Endothelial cell of umbilical vein (primary cell): ENCODE results near the gene CLDND1. TPM values are rescaled to one million over a fixed set of nuclear protein-coding genes. Genes with fewer than 3 reads are reported as not detected.

ENCODE experiments used
- BruUV-seq: library from RNA; stranded (reverse); fragments of 400-500 nt; replicated peaks from 2 replicates; lab custom pipeline; 2021; lab: Mats Ljungman, UMichigan
- CTCF ChIA-PET: fragments of 300-600, 350-600 bp; sonication (Branson Sonifier 250); formaldehyde crosslinking; loops from one replicate; lab custom pipeline; 2021; ENCODE audit warnings: antibody characterized with exemption, inconsistent platforms; lab: Charles Lee
- POLR2A ChIA-PET: fragments of 300-600, 350-600 bp; sonication (Branson Sonifier 250); formaldehyde crosslinking; loops from one replicate; lab custom pipeline; 2021; ENCODE audit warnings: antibody characterized with exemption, inconsistent platforms; lab: Charles Lee
- DNase-seq: peaks from one replicate; pipeline ENCODE4 v3.0.0-alpha.2; 2011; ENCODE audit warnings: low read depth, low spot score
- FAIRE-seq: peaks from 2 replicates; lab custom pipeline; 2011; peaks lifted over from hg19 to GRCh38; lab: Jason Lieb, UNC
- H2AFZ ChIP-seq: 2 replicates; pipeline ENCODE4 v1.6.0; 2012; ENCODE audit warnings: low read depth, low read length, control low read depth, inconsistent platforms
- H3K27ac ChIP-seq: 2 replicates; pipeline ENCODE4 v1.5.1; 2011; ENCODE audit warnings: low read depth, mild to moderate bottlenecking, control low read depth, low read length, moderate library complexity; ENCODE audit not compliant: insufficient read depth
- H3K27me3 ChIP-seq, 2 experiments: 2 replicates each; pipeline versions ENCODE4 v1.6.0 to v1.6.1; 2011; ENCODE audit warnings: low read length in 2 of 2, mixed read lengths in 1 of 2; ENCODE audit not compliant: control insufficient read depth in 2 of 2, insufficient read depth in 2 of 2
- H3K36me3 ChIP-seq, 2 experiments: 2 replicates in 1 of 2; 3 replicates in 1 of 2; pipeline ENCODE4 v1.5.1; 2011; ENCODE audit warnings: low read length in 2 of 2, mild to moderate bottlenecking in 1 of 2, moderate library complexity in 1 of 2; ENCODE audit not compliant: control insufficient read depth in 2 of 2, insufficient read depth in 2 of 2; ENCODE audit errors: extremely low read depth in 1 of 2
- H3K4me1 ChIP-seq: 3 replicates; pipeline ENCODE4 v1.5.1; 2011; ENCODE audit warnings: mild to moderate bottlenecking, low read length; ENCODE audit not compliant: control insufficient read depth, insufficient read depth; ENCODE audit errors: extremely low read depth
- H3K4me2 ChIP-seq: 2 replicates; pipeline ENCODE4 v1.6.1; 2011; ENCODE audit warnings: low read length, control low read depth, mixed read lengths; ENCODE audit not compliant: insufficient read depth
- H3K4me3 ChIP-seq, 3 experiments: fragments of 200-600 bp in 1 of 3; sonication (generic), shearing (Covaris generic) in 1 of 3; replicated peaks in 1 of 3; 2 replicates each; pipeline ENCODE4 v1.5.1; 2011 to 2016; ENCODE audit warnings: control low read depth in 3 of 3, low read length in 3 of 3, mild to moderate bottlenecking in 2 of 3, inconsistent platforms in 1 of 3, low read depth in 1 of 3, moderate library complexity in 1 of 3; ENCODE audit not compliant: insufficient read depth in 1 of 3
- H3K79me2 ChIP-seq: 2 replicates; pipeline ENCODE4 v1.6.0; 2012; ENCODE audit warnings: low read length, inconsistent platforms; ENCODE audit not compliant: control insufficient read depth, insufficient read depth
- H3K9ac ChIP-seq: replicated peaks from 2 replicates; pipeline ENCODE3; 2011; ENCODE audit warnings: low read length, control low read depth; ENCODE audit not compliant: insufficient read depth; ENCODE audit errors: extremely low read depth
- H3K9me1 ChIP-seq: replicated peaks from 3 replicates; pipeline ENCODE4 v1.6.0; 2011; ENCODE audit warnings: mild to moderate bottlenecking, low read length; ENCODE audit not compliant: control insufficient read depth, insufficient read depth; ENCODE audit errors: extremely low read depth
- H3K9me3 ChIP-seq: replicated peaks from 2 replicates; pipeline ENCODE4 v1.5.1; 2012; ENCODE audit warnings: low read length, inconsistent platforms; ENCODE audit not compliant: control insufficient read depth, insufficient read depth
- H4K20me1 ChIP-seq: replicated peaks from 2 replicates; pipeline ENCODE3; 2011; ENCODE audit warnings: mild to moderate bottlenecking, low read length; ENCODE audit not compliant: control insufficient read depth, insufficient read depth; ENCODE audit errors: extremely low read depth
- EZH2 ChIP-seq: IDR thresholded peaks from 2 replicates; pipeline ENCODE4 v1.6.1; 2012; ENCODE audit warnings: borderline replicate concordance, low read depth, mild to moderate bottlenecking, moderate library complexity, low read length, inconsistent platforms; ENCODE audit not compliant: severe bottlenecking
- FOS ChIP-seq: IDR thresholded peaks from 2 replicates; pipeline ENCODE4 v1.6.1; 2011; ENCODE audit warnings: mild to moderate bottlenecking, low read length, moderate library complexity, borderline replicate concordance; ENCODE audit not compliant: insufficient read depth
- JUN ChIP-seq: IDR thresholded peaks from 2 replicates; pipeline ENCODE4 v1.6.1; 2011; ENCODE audit warnings: borderline replicate concordance, low read depth; ENCODE audit not compliant: insufficient read length, insufficient read depth
- MYC ChIP-seq: IDR thresholded peaks from one replicate; pipeline ENCODE4 v1.6.1; 2011; ENCODE audit warnings: mild to moderate bottlenecking, low read depth, low read length
- POLR2A ChIP-seq: IDR thresholded peaks from 2 replicates; pipeline ENCODE4 v1.6.1; 2012; ENCODE audit warnings: low read depth, mild to moderate bottlenecking, control low read depth, low read length
- POLR2AphosphoS5 ChIP-seq: IDR thresholded peaks from 2 replicates; pipeline ENCODE4 v1.6.1; 2012; ENCODE audit warnings: low read depth, mild to moderate bottlenecking, control low read depth, low read length, moderate library complexity; ENCODE audit not compliant: insufficient read depth
- dilution Hi-C: fragments of 300-500 bp; cut with MboI; formaldehyde crosslinking; loops from one replicate; pipeline ENCODE4 v1.15.0; 2019; ENCODE audit warnings: low sequenced_read_pairs; ENCODE audit not compliant: extremely low pct_ligation_motif_present
- intact Hi-C: fragments of 100-400 bp; cut with micrococcal nuclease; formaldehyde crosslinking; loops from one replicate; pipeline ENCODE4 v1.10.0; 2022
- polyA plus RNA-seq, 4 experiments: library from polyadenylated mRNA; depleted of rRNA in 3 of 4; stranded (reverse) in 3 of 4; unstranded in 1 of 4; fragments of >200 nt; gene quantifications; 2 replicates each; pipeline versions ENCODE4 v1.2.1 to v1.2.3, GENCODE V29; 2011 to 2012; ENCODE audit warnings: missing spikeins in 1 of 4
- total RNA-seq: library from RNA; stranded (reverse); gene quantifications from 2 replicates; pipeline ENCODE4 v1.2.3, GENCODE V29; 2021
- TF ChIP-seq, protein P1 (sequence below), 2 donors: IDR thresholded peaks; 1 replicate in 1 of 2; 2 replicates in 1 of 2; pipeline ENCODE4 v1.5.1; 2011; ENCODE audit warnings: low read length in 2 of 2, mild to moderate bottlenecking in 2 of 2, moderate library complexity in 2 of 2, control low read depth in 1 of 2, inconsistent platforms in 1 of 2, low read depth in 1 of 2; ENCODE audit not compliant: insufficient read depth in 1 of 2; ENCODE audit errors: extremely low read depth in 1 of 2
- TF ChIP-seq, protein P2 (sequence below): IDR thresholded peaks from 2 replicates; pipeline ENCODE4 v1.6.1; 2011; ENCODE audit not compliant: insufficient read depth, insufficient read length

The CLDND1 gene
- total and polyA plus RNA-seq, 2 donors (not counting 3 experiments of a cell fraction or from before 2014, with no cell fraction given): 101 to 214 TPM

- Histone ChIP-seq H3K27me3 (peaks cover 5 to 11% of the 10 kb centered on the region in 2 experiments), H2AFZ (no peak overlapping the region), H3K9me3 (no peaks in the 10 kb centered on the region), H3K4me2 (no peak overlapping the region), H4K20me1 (no peaks in the 10 kb centered on the region), H3K36me3 (no peaks in the 10 kb centered on the region), H3K79me2 (no peaks in the 10 kb centered on the region), H3K9me1 (no peaks in the 10 kb centered on the region), H3K4me3 (no peak overlapping the region), H3K27ac (no peak overlapping the region), H3K9ac (no peak overlapping the region), H3K4me1 (no peaks in the 10 kb centered on the region)
- ChIA-PET POLR2A (no interaction called here), CTCF (interaction anchor here (1.6 kb wide), 1 partner anchor 528 kb away, joined by 5 read pairs; no protein-coding TSS in a partner anchor)
- FAIRE-seq: no peak
- dilution Hi-C loops: no loop called here
- no peak for TF ChIP-seq EZH2
- no peak for TF ChIP-seq POLR2AphosphoS5
- TF ChIP-seq POLR2A: no peak
- TF ChIP-seq, protein P1, sequence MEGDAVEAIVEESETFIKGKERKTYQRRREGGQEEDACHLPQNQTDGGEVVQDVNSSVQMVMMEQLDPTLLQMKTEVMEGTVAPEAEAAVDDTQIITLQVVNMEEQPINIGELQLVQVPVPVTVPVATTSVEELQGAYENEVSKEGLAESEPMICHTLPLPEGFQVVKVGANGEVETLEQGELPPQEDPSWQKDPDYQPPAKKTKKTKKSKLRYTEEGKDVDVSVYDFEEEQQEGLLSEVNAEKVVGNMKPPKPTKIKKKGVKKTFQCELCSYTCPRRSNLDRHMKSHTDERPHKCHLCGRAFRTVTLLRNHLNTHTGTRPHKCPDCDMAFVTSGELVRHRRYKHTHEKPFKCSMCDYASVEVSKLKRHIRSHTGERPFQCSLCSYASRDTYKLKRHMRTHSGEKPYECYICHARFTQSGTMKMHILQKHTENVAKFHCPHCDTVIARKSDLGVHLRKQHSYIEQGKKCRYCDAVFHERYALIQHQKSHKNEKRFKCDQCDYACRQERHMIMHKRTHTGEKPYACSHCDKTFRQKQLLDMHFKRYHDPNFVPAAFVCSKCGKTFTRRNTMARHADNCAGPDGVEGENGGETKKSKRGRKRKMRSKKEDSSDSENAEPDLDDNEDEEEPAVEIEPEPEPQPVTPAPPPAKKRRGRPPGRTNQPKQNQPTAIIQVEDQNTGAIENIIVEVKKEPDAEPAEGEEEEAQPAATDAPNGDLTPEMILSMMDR (IDR thresholded peaks at IDR 0.05; ENCODE audit: extremely low read depth in 1 of 2, insufficient read depth in 1 of 2, low read depth in 1 of 2, low read length in 2 of 2): no peak
- TF ChIP-seq MYC: no peak
- intact Hi-C loops: no loop called here
- no TSS peak for BruUV-seq
- DNase-seq: no peak
Measured at GRCh38 chr3:98565843-98566242, 43.1 kb upstream of the CLDND1 start.

GRCh38 chr3:98565237-98565643, 42.5 kb upstream of the CLDND1 start:
- Histone ChIP-seq H3K9me1 (no peaks in the 10 kb centered on the region), H3K27ac (no peak overlapping the region), H3K27me3 (peaks cover 5 to 12% of the 10 kb centered on the region in 2 experiments), H3K9ac (no peak overlapping the region), H3K4me2 (no peak overlapping the region), H3K9me3 (no peaks in the 10 kb centered on the region), H2AFZ (no peak overlapping the region), H3K4me1 (no peaks in the 10 kb centered on the region), H3K79me2 (no peaks in the 10 kb centered on the region), H4K20me1 (no peaks in the 10 kb centered on the region), H3K4me3 (no peak overlapping the region), H3K36me3 (no peaks in the 10 kb centered on the region)
- dilution Hi-C loops: no loop called here
- intact Hi-C loops: no loop called here
- DNase-seq: no peak
- CTCF ChIA-PET: interaction anchor here (1.1 kb wide), 1 partner anchor 65 kb away, joined by 3 read pairs; no protein-coding TSS in a partner anchor
- no TSS peak for BruUV-seq
- TF ChIP-seq, protein P1 (IDR thresholded peaks at IDR 0.05; ENCODE audit: extremely low read depth in 1 of 2, insufficient read depth in 1 of 2, low read depth in 1 of 2, low read length in 2 of 2): no peak
- no peak for TF ChIP-seq JUN
- no peak for TF ChIP-seq POLR2AphosphoS5
- TF ChIP-seq, protein P2, sequence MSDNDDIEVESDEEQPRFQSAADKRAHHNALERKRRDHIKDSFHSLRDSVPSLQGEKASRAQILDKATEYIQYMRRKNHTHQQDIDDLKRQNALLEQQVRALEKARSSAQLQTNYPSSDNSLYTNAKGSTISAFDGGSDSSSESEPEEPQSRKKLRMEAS: no peak
- TF ChIP-seq FOS: no peak
- no peak for TF ChIP-seq POLR2A
- TF ChIP-seq MYC: no peak
- POLR2A ChIA-PET: no interaction called here
- FAIRE-seq: no peak
